ENCODE data around the gene ZNF488. TPM values are rescaled to one million over a fixed set of nuclear protein-coding genes. Genes with fewer than 3 reads are reported as not detected.

Gene ZNF488
- total and polyA plus RNA-seq, 9 donors, result 1.2 to 5.2 (median 3.9) TPM

DNA sequence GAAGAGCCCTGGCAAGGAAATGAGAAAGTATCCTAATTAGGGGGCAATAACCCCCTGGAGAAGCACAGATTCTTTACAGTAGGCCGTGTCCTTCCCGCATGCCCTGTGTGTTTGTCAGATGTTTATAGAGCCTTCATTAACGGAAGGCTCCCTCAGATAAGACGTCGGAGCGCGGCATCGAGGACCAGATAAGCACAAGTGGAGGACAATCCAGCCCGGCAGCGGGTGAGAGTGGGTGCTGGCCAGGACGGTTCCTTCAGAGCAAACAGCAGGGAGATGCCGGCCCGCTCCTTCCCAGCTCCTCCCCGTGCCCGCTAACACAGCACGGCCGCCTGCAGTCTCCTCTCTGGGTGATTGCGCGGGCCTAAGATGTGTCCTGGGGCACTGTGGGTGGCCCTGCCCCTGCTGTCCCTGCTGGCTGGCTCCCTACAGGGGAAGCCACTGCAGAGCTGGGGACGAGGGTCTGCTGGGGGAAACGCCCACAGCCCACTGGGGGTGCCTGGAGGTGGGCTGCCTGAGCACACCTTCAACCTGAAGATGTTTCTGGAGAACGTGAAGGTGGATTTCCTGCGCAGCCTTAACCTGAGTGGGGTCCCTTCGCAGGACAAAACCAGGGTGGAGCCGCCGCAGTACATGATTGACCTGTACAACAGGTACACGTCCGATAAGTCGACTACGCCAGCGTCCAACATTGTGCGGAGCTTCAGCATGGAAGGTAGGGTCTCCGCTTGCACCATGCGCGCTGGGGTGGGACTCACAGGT lies 61.6 kb downstream of the ZNF488 start, which contains the start of gene GDF2:
TSS of gene GDF2 (plus strand) at position 155 of the 762 bp plus-strand sequence. CDS start at position 370, 215 bp downstream.
- Histone ChIP-seq H3K4me1 (ENCODE audit: control insufficient read depth, insufficient read depth, low read length) (peaks cover 3% of the 10 kb centered on the region), H3K4me3 (ENCODE audit: low read length) (no peak within 1 kb of the TSS), H3K9me3 (replicated peaks; ENCODE audit: control insufficient read depth, low read depth, low read length) (no peaks in the 10 kb centered on the region), H3K36me3 (ENCODE audit: control insufficient read depth, insufficient read depth, low read length) (no peaks in the 10 kb centered on the region), H3K27me3 (ENCODE audit: control insufficient read depth, insufficient read depth, low read length) (no peaks in the 10 kb centered on the region), H3K27ac (ENCODE audit: low read length) (no peak within 1 kb of the TSS)
- 78% methylated on average over 25 of the region's 35 CpGs for WGBS (ENCODE audit: insufficient coverage)
- DNase-seq, result no peak

DNA sequence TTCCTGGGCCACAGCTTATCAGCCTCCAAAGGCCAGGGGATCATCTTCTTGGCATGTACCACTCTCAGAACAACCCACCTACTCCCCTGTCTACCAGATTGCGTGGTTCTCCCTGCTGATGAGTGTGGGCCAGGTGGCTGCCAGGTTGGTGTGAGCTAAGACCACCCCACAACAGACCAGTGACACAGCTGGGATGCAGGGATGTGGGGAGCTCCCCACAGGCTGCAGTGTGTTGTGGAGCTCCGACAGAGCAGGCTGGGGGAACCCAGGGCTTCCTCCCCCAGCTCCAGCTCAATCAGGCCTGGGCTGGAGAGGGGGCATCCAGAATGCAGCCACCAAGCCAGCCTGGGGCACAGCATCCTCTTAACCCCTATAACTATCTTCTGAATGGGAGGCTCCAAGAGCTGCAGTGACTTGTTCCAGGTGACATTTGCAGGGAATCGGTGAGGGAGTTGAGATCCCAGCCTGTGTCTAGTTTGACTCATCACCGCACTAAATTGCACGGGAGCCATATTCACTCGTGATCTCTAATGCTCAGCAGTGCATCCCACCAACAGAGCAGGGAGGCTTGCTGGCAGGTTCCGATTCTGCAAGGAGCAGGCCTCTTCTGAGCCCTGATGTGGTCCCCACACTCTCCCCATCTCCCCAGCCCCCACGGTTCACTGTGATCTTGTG lies 62.4 kb downstream of the ZNF488 start:
- peaks cover 3% of the 10 kb centered on the region for H3K4me1 ChIP-seq (ENCODE audit: control insufficient read depth, insufficient read depth, low read length)
- H3K36me3 ChIP-seq (ENCODE audit: control insufficient read depth, insufficient read depth, low read length), result no peaks in the 10 kb centered on the region
- H3K27me3 ChIP-seq (ENCODE audit: control insufficient read depth, insufficient read depth, low read length), result no peaks in the 10 kb centered on the region
- 96% methylated on average over 3 of the region's 8 CpGs for WGBS (ENCODE audit: insufficient coverage)
- DNase-seq, result no peak
- no peak overlapping the region for H3K4me3 ChIP-seq (ENCODE audit: low read length)
- no peaks in the 10 kb centered on the region for H3K9me3 ChIP-seq (replicated peaks; ENCODE audit: control insufficient read depth, low read depth, low read length)
- no peak overlapping the region for H3K27ac ChIP-seq (ENCODE audit: low read length)

DNA sequence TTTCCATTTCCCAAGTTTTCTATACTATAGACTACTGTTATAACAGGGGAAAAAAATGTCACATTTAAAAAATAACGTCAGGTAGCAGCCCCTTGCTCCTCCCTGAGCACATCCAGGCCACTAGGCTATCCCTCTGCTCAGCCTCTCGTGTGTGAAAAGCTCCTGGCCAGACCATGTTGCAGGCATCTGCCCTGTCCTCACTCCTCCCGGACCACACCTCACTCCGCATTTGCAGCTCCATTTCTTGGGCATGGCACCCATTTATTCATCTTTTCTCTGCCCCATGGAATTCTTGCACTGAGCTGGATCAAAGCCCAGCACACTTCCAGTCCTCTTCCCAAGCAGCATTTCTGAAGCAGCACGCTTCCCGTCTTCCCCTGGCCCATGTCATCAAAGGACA lies 63.3 kb downstream of the ZNF488 start:
- no peak overlapping the region for H3K27ac ChIP-seq (ENCODE audit: low read length)
- H3K27me3 ChIP-seq (ENCODE audit: control insufficient read depth, insufficient read depth, low read length), result no peaks in the 10 kb centered on the region
- no peaks in the 10 kb centered on the region for H3K9me3 ChIP-seq (replicated peaks; ENCODE audit: control insufficient read depth, low read depth, low read length)
- WGBS (ENCODE audit: insufficient coverage), result 52% methylated on average over 6 of the region's 6 CpGs
- no peak for DNase-seq
- H3K4me3 ChIP-seq (ENCODE audit: low read length), result no peak overlapping the region
- H3K4me1 ChIP-seq (ENCODE audit: control insufficient read depth, insufficient read depth, low read length), result no peaks in the 10 kb centered on the region
- H3K36me3 ChIP-seq (ENCODE audit: control insufficient read depth, insufficient read depth, low read length), result no peaks in the 10 kb centered on the region

GRCh38 chr10:47319784-47320183 lies 64.3 kb downstream of the ZNF488 start:
- no peak for DNase-seq
- WGBS (ENCODE audit: insufficient coverage), result 69% methylated on average over 4 of the region's 8 CpGs
- H3K27ac ChIP-seq (ENCODE audit: low read length), result no peak overlapping the region
- no peak overlapping the region for H3K4me3 ChIP-seq (ENCODE audit: low read length)
- H3K9me3 ChIP-seq (replicated peaks; ENCODE audit: control insufficient read depth, low read depth, low read length), result no peaks in the 10 kb centered on the region
- H3K27me3 ChIP-seq (ENCODE audit: control insufficient read depth, insufficient read depth, low read length), result no peaks in the 10 kb centered on the region
- H3K36me3 ChIP-seq (ENCODE audit: control insufficient read depth, insufficient read depth, low read length), result no peaks in the 10 kb centered on the region
- H3K4me1 ChIP-seq (ENCODE audit: control insufficient read depth, insufficient read depth, low read length), result no peaks in the 10 kb centered on the region

- WGBS (ENCODE audit: insufficient coverage), result 71% methylated on average over 4 of the region's 9 CpGs
- H3K27me3 ChIP-seq (ENCODE audit: control insufficient read depth, insufficient read depth, low read length), result no peaks in the 10 kb centered on the region
- no peaks in the 10 kb centered on the region for H3K4me1 ChIP-seq (ENCODE audit: control insufficient read depth, insufficient read depth, low read length)
Observed at GRCh38 chr10:47318706-47319105, 65.4 kb downstream of the ZNF488 start.

DNA sequence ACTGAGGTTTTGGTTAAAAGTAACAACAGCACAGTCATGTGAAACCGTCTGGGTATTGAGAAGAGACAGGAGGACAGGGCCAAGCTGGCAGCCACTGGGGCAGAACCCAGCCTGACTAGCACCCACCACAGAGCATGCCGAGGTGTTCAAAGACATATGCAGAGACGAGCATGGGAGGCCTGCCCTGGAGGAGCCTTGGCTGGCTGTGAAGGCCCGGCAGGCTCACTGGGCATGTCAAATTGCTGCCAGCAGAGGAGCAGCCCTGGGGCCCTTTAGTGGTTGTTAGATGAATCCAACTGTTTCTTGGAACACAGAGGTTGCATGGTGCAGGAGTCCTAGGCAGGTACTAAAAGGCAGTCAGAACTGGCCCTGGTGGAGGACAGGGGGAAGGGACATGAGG lies 66.8 kb downstream of the ZNF488 start:
- no peaks in the 10 kb centered on the region for H3K4me1 ChIP-seq (ENCODE audit: control insufficient read depth, insufficient read depth, low read length)
- no peak overlapping the region for H3K27ac ChIP-seq (ENCODE audit: low read length)
- no peaks in the 10 kb centered on the region for H3K36me3 ChIP-seq (ENCODE audit: control insufficient read depth, insufficient read depth, low read length)
- no peak overlapping the region for H3K4me3 ChIP-seq (ENCODE audit: low read length)
- WGBS (ENCODE audit: insufficient coverage), result 75% methylated on average over 4 of the region's 4 CpGs
- DNase-seq, result no peak
- H3K9me3 ChIP-seq (replicated peaks; ENCODE audit: control insufficient read depth, low read depth, low read length), result no peaks in the 10 kb centered on the region
- peaks cover 4% of the 10 kb centered on the region for H3K27me3 ChIP-seq (ENCODE audit: control insufficient read depth, insufficient read depth, low read length)

More at GRCh38 chr10:47318706-47319105, 65.4 kb downstream of the ZNF488 start:
- H3K4me3 ChIP-seq (ENCODE audit: low read length), result no peak overlapping the region
- no peak overlapping the region for H3K27ac ChIP-seq (ENCODE audit: low read length)
- H3K36me3 ChIP-seq (ENCODE audit: control insufficient read depth, insufficient read depth, low read length), result no peaks in the 10 kb centered on the region
- no peak for DNase-seq
- no peaks in the 10 kb centered on the region for H3K9me3 ChIP-seq (replicated peaks; ENCODE audit: control insufficient read depth, low read depth, low read length)

DNA sequence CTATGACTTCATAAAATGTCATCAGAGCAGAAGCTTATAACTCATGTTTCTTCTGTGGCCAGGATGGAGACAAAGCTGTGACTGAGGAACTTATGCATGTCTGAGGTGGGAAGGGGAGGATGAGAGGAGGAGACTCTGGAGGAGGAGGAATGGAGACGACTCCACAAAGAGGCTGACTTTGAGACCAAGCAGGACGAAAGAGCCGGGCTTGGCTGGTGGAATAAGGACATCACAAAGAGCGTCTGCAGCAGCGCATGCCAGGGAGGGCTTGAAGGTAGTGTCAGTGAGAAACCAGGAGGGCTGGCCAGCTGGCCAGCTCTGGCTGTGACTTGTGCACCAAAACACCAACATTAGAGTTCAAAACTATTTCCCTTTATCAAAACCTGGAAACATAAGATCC lies 68.0 kb downstream of the ZNF488 start:
- no peaks in the 10 kb centered on the region for H3K36me3 ChIP-seq (ENCODE audit: control insufficient read depth, insufficient read depth, low read length)
- 68% methylated on average over 5 of the region's 5 CpGs for WGBS (ENCODE audit: insufficient coverage)
- H3K9me3 ChIP-seq (replicated peaks; ENCODE audit: control insufficient read depth, low read depth, low read length), result no peaks in the 10 kb centered on the region
- no peak overlapping the region for H3K27ac ChIP-seq (ENCODE audit: low read length)
- no peak for DNase-seq
- peaks cover 6% of the 10 kb centered on the region for H3K4me1 ChIP-seq (ENCODE audit: control insufficient read depth, insufficient read depth, low read length)
- no peak overlapping the region for H3K4me3 ChIP-seq (ENCODE audit: low read length)
- peaks cover 5% of the 10 kb centered on the region for H3K27me3 ChIP-seq (ENCODE audit: control insufficient read depth, insufficient read depth, low read length)

Other genes starting within 250 kb of the ZNF488 start
- 0.98 TPM for gene GDF10, start 84.1 kb downstream of the ZNF488 start, total RNA-seq
- gene GDF10, start 84.1 kb downstream of the ZNF488 start, polyA plus RNA-seq (ENCODE audit: insufficient read depth in 1 of 8, insufficient read length in 8 of 8, low replicate concordance in 1 of 8), result 1 to 10 TPM in 3 of 8 donors, under 1 TPM in 5; 0.08 to 6.1 (median 0.91) TPM
- gene GDF2, start 61.8 kb downstream of the ZNF488 start, total RNA-seq, result not detected
- not detected for gene GDF2, start 61.8 kb downstream of the ZNF488 start, polyA plus RNA-seq (ENCODE audit: insufficient read depth in 1 of 8, insufficient read length in 8 of 8, low replicate concordance in 1 of 8)
- gene RBP3, start 35.9 kb downstream of the ZNF488 start, total RNA-seq, result not detected
- gene RBP3, start 35.9 kb downstream of the ZNF488 start, polyA plus RNA-seq (ENCODE audit: insufficient read depth in 1 of 8, insufficient read length in 8 of 8, low replicate concordance in 1 of 8), result under 1 TPM; 0.04 to 0.11 (median 0.07) TPM
- not detected for gene ANXA8, start 99.8 kb upstream of the ZNF488 start, total RNA-seq
- 1 to 10 TPM in 1 of 8 donors, under 1 TPM in 4, not detected in 3; 0.10 to 3.1 (median 0.43) TPM for gene ANXA8, start 99.8 kb upstream of the ZNF488 start, polyA plus RNA-seq (ENCODE audit: insufficient read depth in 1 of 8, insufficient read length in 8 of 8, low replicate concordance in 1 of 8)
- not detected for gene FAM25G, start 107.4 kb upstream of the ZNF488 start, total RNA-seq
- not detected for gene FAM25G, start 107.4 kb upstream of the ZNF488 start, polyA plus RNA-seq (ENCODE audit: insufficient read depth in 1 of 8, insufficient read length in 8 of 8, low replicate concordance in 1 of 8)
- 7.4 TPM for gene AGAP9, start 139.3 kb upstream of the ZNF488 start, total RNA-seq
- 10 to 100 TPM in 2 of 8 donors, 1 to 10 TPM in 6; 4.2 to 23.5 (median 5.7) TPM for gene AGAP9, start 139.3 kb upstream of the ZNF488 start, polyA plus RNA-seq (ENCODE audit: insufficient read depth in 1 of 8, insufficient read length in 8 of 8, low replicate concordance in 1 of 8)

Measured in muscle of leg (tissue), 11 donors.